ENCODE results near the gene ABCC8. TPM values are rescaled to one million over a fixed set of nuclear protein-coding genes. Genes with fewer than 3 reads are reported as not detected.

Gene ABCC8
- total RNA-seq, 1 experiment from 2014 or later: not detected

DNA sequence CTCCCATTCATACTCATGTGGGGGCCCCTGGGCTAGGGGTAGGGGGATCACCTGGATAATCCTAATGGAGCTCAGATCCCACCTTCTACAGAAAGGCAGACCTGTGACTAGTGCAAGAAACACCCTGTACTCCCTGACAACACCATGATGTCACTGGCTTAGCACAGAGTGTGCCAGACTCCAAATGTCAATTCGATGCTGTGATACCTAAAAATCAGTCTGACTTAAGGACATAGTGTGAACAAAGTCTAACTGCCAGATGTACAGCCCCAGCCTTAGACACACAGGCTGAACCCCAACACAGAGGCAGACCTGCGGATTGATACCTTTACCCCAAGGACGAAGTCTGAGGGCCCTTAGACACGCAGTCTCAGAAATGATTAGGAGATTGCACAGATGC, 8.5 kb downstream of the ABCC8 start:
- no TSS peak for BruUV-seq (replicated peaks)
- no peak for DNase-seq (ENCODE audit: low spot score)
- intact Hi-C loops (cut with micrococcal nuclease; ENCODE audit: unreplicated experiment): no loop called here
- TF ChIP-seq EZH2 (IDR thresholded peaks at IDR 0.05; ENCODE audit: borderline replicate concordance, low read depth, low read length, poor library complexity, severe bottlenecking): no peak
- TF ChIP-seq, protein P1, sequence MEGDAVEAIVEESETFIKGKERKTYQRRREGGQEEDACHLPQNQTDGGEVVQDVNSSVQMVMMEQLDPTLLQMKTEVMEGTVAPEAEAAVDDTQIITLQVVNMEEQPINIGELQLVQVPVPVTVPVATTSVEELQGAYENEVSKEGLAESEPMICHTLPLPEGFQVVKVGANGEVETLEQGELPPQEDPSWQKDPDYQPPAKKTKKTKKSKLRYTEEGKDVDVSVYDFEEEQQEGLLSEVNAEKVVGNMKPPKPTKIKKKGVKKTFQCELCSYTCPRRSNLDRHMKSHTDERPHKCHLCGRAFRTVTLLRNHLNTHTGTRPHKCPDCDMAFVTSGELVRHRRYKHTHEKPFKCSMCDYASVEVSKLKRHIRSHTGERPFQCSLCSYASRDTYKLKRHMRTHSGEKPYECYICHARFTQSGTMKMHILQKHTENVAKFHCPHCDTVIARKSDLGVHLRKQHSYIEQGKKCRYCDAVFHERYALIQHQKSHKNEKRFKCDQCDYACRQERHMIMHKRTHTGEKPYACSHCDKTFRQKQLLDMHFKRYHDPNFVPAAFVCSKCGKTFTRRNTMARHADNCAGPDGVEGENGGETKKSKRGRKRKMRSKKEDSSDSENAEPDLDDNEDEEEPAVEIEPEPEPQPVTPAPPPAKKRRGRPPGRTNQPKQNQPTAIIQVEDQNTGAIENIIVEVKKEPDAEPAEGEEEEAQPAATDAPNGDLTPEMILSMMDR (conservative IDR thresholded peaks at IDR 0.05; ENCODE audit: low read depth, low read length): no peak
- Histone ChIP-seq H3K4me3 (ENCODE audit: low read depth, low read length, poor library complexity, severe bottlenecking) (no peak overlapping the region), H3K4me1 (ENCODE audit: insufficient read depth, low read length, poor library complexity, severe bottlenecking) (no peaks in the 10 kb centered on the region), H3K36me3 (ENCODE audit: insufficient read depth, low read length, poor library complexity, severe bottlenecking) (no peaks in the 10 kb centered on the region), H3K27me3 (replicated peaks; ENCODE audit: insufficient read depth, low read depth, low read length, poor library complexity) (peaks cover 15% of the 10 kb centered on the region), H3K9me3 (ENCODE audit: low read depth, low read length, poor library complexity, severe bottlenecking) (no peaks in the 10 kb centered on the region), H3K27ac (ENCODE audit: low read depth, low read length, poor library complexity, severe bottlenecking) (no peak overlapping the region)
- CTCF ChIA-PET: no interaction called here
- POLR2A ChIA-PET (ENCODE audit: low non-redundant PET): no interaction called here

DNA sequence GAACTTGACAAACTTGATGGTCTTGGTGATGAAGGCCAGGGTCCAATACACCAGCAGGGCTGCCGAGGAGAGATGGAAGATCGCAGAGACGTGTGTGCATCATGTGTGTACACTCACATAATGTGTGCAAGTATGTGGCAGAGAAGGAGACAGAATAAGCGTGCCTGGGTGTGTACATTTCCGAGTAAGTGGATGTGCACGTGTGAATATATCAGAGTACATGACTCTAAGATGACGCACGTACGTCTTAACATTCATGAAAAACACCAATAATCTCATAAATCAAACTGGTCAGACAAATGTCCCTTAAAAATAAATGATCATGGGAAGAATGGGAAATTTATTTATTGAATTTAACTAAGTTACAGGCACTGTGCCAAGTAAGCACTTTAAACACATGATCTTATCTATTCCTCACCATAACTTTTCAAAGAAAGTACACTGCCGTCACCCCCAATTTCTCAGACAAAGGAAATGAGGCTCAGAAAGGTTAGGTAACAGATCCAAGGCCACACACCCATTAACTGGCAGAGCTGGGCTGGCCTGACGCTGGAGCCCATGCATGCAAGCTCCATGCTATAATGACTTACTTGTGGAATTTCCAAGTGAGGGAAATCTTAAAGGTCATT, 13.0 kb downstream of the ABCC8 start:
- Histone ChIP-seq H3K9me3 (ENCODE audit: low read depth, low read length, poor library complexity, severe bottlenecking) (no peaks in the 10 kb centered on the region), H3K36me3 (ENCODE audit: insufficient read depth, low read length, poor library complexity, severe bottlenecking) (no peaks in the 10 kb centered on the region), H3K27me3 (replicated peaks; ENCODE audit: insufficient read depth, low read depth, low read length, poor library complexity) (peaks cover 6% of the 10 kb centered on the region), H3K27ac (ENCODE audit: low read depth, low read length, poor library complexity, severe bottlenecking) (no peak overlapping the region), H3K4me3 (ENCODE audit: low read depth, low read length, poor library complexity, severe bottlenecking) (no peak overlapping the region), H3K4me1 (ENCODE audit: insufficient read depth, low read length, poor library complexity, severe bottlenecking) (no peaks in the 10 kb centered on the region)
- intact Hi-C loops (cut with micrococcal nuclease; ENCODE audit: unreplicated experiment): no loop called here
- no peak for DNase-seq (ENCODE audit: low spot score)
- TF ChIP-seq, protein P1 (conservative IDR thresholded peaks at IDR 0.05; ENCODE audit: low read depth, low read length): no peak
- TF ChIP-seq EZH2 (IDR thresholded peaks at IDR 0.05; ENCODE audit: borderline replicate concordance, low read depth, low read length, poor library complexity, severe bottlenecking): no peak
- CTCF ChIA-PET: no interaction called here
- POLR2A ChIA-PET (ENCODE audit: low non-redundant PET): no interaction called here
- no TSS peak for BruUV-seq (replicated peaks)

DNA sequence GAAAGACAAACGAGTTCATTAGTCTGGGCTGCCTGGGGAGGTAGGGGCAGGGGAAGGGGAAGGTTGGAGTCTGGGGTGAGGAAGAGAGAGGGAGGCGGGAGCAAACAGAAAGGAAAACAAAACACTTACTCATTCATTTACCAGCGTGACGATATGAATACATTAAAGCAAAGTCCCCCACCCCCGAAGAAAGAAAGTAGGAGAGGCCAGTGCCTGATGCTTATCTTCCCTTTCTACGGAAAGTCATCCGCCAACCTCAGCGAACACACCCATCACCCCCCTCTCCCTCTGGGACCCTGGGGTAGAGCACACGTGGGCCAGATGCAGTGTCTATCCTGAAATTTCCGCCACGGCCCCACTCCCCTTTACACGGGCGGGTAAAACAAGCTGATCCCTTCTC, 13.7 kb downstream of the ABCC8 start:
- Histone ChIP-seq H3K4me1 (ENCODE audit: insufficient read depth, low read length, poor library complexity, severe bottlenecking) (no peaks in the 10 kb centered on the region), H3K9me3 (ENCODE audit: low read depth, low read length, poor library complexity, severe bottlenecking) (no peaks in the 10 kb centered on the region), H3K36me3 (ENCODE audit: insufficient read depth, low read length, poor library complexity, severe bottlenecking) (no peaks in the 10 kb centered on the region), H3K4me3 (ENCODE audit: low read depth, low read length, poor library complexity, severe bottlenecking) (no peak overlapping the region), H3K27ac (ENCODE audit: low read depth, low read length, poor library complexity, severe bottlenecking) (no peak overlapping the region), H3K27me3 (replicated peaks; ENCODE audit: insufficient read depth, low read depth, low read length, poor library complexity) (peaks cover 6% of the 10 kb centered on the region)
- no TSS peak for BruUV-seq (replicated peaks)
- no peak for DNase-seq (ENCODE audit: low spot score)
- POLR2A ChIA-PET (ENCODE audit: low non-redundant PET): no interaction called here
- TF ChIP-seq, protein P1 (conservative IDR thresholded peaks at IDR 0.05; ENCODE audit: low read depth, low read length): no peak
- no peak for TF ChIP-seq EZH2 (IDR thresholded peaks at IDR 0.05; ENCODE audit: borderline replicate concordance, low read depth, low read length, poor library complexity, severe bottlenecking)
- CTCF ChIA-PET: no interaction called here
- intact Hi-C loops (cut with micrococcal nuclease; ENCODE audit: unreplicated experiment): no loop called here
